Measurements from ENCODE around the gene APOO.

The APOO gene

DNA sequence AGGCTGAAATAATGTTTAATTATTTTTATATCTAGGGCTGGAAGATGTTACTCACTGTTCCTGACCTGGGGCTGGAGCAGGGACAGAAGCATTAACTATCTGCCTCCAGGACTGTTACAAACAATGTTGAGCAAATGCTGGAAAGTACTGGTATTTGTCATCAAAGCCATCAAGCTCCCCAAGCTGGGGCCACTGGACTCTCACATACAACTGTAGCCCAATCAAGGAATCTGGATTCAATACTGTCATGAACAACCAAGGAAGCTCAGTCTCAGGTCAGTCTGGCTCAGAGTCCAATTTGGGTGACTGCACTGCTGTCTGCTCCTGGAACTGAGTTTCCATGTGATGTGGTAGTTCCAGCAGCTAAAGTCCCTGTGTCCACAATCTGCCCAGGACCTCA, 50.4 kb downstream of the APOO start:
- no peak for DNase-seq

DNA sequence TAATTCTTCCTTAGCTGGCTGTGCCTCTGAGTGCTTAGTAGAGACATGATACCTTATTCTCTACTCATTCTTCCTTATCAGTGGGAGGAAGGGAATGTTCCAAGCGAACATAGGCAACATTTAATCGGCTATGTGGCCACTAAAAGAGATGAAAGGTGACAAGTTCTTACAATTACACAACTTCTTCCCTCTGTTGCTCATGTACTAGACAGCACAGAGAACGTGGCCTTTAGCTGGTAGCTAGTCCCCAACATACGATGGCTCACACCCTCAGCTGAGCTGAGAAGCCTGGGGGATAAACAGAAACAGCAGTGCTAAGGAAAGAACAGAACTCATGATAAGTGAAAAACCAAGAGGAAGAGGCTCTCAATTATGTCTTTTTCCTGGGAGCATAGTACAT, 52.2 kb downstream of the APOO start:
- no peak for DNase-seq

DNA sequence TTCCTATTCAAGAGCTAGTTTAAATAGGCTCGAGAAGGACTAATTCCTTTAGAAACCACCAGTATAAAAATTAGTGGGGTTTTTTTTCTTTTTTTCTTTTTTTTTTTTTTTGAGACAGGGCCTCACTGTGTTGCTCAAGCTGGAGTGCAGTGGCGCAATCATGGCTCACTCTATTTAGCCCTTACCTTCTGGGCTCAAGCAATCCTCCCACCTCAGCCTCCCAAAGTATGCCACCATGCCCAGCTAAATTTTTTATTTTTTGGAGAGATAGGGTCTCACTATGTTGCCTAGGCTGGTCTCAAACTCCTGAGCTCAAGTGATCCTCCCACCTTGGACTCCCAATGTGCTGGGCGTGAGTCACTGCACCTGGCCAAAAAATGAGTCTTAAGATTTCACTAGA, 52.8 kb downstream of the APOO start:
- DNase-seq = no peak

DNA sequence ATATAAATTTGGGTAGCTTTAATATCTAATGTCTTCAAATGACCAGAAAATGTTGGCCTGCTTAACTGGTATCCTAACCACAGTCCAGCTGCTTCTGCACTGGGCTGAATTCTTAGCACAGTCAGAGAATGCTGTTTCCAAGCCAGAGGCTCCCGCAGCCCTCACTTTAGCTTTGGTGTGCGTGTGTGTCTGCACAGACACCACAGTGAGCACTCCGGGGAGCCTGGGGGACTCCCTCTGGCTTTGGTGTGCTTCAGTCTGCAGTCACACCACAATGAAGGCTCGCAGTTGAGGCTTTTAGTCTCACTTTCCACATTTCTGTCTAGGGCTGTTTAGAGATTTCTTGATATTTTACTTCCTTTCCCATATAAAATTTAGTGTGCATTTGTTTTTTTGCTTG, 53.6 kb downstream of the APOO start:
- no peak for DNase-seq

DNA sequence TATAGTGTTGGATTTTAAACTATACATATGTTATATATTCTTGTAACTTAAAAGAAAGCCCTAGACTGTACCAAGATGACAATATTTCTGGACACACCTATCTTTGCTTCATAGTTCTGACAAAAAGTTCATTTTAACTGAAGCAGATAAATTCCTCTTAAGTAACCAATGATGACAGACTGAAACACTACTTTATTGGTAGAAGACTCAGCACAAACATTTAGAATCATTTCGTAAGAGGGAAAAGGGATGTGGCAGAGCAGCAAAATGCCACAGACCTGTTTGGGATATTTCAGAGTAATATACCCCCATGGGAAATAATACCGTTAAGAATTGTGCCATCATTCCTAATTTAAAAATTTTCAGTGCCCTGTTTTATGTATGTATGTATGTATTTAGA, 56.2 kb downstream of the APOO start:
- no peak for DNase-seq

DNA sequence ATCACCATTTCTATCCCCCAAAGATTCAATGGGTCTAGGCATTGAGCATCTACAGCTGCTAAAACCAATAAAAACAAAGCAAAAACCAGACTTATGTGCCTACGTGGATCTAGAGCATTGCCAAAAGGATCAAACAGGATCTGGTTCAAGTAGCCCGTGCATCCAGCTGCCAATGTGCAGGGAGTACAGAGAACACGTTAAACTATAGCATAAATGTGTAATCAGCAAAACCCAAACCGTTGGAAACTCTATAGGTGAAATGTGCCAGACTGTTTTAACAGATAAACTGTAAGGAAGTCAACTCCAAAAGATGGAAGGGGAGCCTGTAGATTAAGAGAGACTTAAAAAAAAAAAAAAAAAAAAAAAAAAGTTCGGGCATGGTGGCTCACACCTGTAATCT, 58.5 kb downstream of the APOO start:
- no peak for DNase-seq

DNA sequence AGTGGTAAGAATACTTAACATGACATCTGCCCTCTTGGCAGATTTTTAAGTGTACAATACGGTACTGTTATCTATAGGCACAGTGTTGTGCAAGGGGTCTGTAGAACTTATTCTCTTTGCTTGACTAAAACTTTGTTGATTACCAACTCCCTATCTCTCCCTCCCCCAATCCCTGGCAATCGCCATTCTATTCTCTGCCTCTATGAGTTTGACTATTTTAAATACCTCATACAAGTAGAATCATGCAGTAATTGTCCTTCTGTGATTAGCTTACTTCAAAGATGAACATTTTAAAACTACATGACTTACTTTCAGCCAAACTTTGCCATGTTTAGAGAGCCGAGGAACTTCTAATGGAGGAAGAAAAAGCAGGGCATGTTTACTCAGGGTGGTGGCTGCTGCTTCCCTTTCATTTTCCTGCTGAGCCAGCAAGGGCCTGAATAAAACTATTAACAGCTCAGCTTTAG, 62.4 kb downstream of the APOO start:
- no peak for DNase-seq

DNA sequence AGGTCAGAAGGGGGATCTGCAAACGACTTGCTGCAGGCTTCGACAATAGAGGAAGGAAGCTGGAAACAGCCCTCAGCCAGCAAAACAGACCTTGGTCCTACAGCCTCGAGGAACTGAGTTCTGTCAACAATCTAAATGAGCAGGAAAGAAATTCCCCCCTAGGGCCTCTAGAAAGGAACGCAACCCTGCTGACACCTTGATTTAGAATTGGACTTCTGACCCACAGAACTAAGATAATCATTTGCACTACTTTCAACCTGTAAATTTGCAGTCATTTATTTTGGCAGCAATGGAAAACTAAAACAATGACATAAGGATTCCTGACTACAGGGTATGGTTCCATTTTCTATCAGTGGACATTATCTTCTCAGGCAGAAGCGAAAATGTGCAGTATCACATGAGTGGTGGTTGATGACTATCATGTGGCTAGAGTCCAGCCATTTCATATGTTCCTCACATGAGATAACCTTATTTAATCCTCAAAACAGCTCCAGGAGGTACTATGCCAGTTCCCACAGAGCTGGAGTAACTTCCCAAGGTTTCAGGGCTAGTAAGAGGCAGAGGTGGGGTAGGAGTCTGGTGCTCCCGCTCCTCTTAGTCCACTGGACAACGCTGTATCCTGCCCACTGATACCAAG, 63.1 kb downstream of the APOO start:
- DNase-seq = no peak

DNA sequence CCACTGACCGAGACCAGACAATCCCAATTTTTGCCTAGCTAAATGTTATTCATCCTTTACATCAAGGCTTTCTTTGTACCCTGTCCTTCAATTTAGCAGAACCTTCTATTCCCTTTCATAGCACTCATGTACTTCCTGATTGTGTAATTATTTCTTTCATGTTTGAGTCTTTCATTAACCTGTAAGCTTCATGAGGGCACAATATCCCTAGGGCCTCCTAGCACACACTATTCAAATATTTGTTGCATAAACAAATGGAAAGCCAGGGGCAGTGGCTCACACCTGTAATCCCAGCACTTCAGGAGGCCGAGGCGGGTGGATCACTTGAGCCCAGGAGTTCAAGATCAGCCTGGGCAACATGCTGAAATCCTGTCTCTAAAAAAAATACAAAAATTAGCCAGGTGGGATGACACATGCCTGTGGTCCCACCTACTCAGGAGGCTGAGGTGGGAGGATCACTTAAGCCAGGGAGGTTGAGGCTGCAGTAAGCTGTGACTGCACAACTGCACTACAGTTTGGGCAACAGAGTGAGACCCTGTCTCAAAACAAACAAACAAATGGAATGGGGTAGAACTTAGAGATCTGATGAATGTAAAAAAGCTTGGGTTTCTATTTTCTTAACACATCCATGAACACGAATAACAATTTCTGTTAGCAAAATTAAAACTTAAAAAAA, 65.8 kb downstream of the APOO start:
- DNase-seq = no peak

DNA sequence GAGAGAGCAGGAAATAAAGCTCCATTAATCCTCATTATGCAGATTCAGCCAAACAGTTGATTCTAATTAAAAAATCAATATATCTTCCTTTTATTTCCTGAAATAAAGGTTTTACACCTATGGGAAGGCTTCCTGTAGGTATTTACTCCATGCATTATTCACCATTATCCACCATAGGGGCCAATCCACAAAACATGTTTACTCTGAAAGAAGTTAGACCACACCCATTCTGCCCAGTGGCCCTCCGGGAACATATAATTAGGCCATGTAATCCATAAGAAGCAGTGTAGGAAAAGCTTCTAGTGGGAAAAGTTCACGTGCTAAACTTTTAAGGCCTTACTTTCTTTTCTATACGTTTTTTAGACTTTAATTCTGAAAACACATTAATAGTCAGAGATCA, 67.1 kb downstream of the APOO start:
- no peak for DNase-seq

DNA sequence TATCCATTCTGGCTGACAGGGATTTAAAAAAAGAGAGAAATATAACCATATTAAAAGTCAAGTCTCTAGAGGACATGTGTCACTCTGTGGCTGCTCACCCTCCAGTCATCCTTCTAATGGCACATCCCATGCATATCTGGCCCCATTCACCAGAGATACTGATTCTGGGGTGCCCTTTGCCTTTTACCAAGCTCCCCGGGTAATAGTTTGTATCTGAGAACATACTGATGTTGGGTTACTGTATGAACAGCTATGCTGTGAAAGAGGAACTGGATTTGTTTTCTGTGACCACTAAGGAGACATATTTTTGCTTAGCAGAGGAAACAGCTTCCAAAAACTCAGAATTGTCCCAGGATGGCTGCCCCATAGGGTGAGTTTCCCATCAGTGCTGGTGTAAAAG, 68.8 kb downstream of the APOO start:
- DNase-seq = no peak

DNA sequence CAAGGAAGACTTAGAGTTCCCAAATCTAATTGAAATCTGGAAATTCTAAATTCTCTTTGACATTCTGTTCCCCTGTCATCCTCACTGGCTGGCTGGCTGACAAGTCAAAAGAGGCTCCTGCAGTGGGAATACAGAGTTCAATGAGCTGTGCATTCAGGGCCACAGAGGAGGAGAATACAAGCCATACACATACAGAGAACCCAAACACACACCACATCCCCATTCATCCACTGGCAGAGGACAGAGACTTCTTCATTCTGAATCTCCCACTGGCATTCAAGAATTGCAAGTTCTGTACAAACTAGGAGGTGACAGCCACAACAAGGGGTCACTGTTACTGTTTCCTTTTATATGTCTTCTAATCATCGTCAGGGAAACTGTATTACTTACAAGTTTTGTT, 75.0 kb downstream of the APOO start:
- no peak for DNase-seq

DNA sequence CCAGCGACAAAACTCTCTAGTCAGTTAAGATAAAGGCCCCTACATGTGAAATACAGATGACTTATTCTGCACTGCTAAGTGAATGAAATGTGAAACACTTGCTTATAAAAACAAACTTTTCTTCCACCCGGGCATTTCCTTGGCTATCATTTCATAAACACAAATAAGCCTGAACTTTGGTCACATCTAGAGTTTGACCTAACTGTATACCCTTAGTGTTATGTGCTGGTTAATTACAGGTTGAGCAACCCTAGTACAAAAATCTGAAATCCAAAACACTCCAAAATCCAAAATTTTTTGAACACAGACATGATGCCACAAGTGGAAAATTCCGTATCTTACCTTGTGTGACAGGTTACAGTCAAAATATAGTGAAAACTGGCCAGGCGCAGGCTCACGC, 78.9 kb downstream of the APOO start:
- no peak for DNase-seq

DNA sequence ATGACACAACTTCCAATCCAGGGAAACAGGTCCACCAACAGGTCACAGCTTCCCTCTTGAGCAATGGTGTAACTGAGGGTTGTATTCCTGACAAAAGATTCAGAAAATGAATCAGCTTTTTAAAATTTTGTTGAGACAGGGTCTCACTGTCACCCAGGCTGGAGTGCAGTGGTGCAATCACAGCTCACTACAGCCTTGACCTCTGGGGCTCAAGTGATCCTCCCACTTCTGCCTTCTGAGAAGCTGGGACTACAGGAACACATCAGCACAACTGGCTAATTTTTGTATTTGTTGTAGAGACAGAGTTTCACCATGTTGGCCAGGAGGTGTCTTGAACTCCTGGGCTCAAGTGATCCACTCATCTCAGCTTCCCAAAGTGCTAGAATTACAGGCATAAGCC, 81.1 kb downstream of the APOO start:
- DNase-seq = no peak

DNA sequence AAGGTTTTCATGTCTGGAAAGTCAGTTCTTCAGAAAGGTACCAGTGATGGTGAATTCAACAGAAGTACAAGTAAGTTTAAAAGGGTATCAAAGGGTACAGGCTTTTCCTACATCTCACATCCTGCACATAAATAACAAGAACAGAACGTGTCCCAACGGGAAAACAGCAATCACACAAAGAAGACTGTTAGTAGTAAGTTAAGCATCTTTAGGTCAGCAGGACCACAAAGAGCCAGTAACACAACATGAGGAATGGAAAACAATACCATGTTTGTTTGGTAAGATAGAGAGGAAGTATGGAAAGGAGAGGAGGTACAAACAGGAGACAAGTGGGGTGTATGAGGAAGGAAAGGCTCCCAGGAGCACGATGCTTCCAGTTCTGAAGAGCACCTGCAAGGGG, 81.5 kb downstream of the APOO start:
- DNase-seq = no peak

DNA sequence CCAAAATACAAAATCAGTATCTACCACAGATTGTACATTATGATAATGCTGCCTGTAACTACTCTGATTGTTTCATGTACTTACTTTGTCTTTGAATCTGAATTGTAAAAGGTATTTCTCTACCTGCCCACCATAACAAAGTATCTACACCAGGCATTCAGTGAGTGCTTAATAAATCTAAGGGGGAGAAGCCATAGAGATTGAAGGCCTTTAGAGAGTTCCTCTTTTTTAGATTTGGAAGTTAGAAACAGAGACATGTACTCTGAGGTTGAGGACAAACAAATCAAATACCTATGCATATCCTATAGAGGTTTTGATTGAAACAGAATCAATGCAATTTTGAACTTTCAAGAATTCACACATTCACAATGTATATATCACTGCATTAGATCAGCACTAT, 82.1 kb downstream of the APOO start:
- DNase-seq = no peak

DNA sequence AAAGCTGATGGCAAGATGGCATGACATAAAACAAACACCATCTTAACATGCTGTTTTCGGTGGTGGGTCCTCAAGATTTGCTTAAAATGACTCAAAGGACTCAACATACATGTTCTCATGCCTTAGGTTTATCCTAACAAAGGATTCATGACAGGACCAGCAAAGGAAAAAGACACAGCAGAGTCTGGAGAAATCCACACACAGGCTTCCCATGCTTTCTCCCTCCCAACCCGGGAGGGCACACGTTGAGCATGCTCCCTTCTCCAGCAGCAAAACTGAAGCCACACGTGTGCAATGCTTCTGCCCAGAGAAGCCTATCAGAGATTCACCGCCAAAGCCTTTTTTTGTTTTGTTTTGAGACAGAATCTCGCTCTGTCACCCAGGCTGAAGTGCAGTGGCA, 84.9 kb downstream of the APOO start:
- no peak for DNase-seq

DNA sequence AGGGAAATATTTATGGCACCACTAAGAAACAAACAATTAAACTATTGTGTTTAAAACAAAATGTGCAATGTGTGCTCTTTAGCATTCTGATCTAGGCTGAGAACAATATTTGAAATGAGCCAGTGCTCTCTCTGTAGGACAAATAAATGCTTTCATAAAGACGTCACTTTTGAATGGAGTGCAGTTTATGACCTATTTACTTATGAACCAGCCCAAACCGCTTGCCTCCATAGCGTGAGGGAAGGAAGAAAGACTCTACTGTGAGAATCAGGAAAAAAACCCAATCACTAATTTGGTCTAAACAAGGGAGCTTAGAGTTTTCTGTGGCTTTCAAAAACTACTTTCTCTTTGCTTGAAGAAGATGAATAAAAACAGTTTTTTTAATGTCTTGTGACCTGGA, 85.3 kb downstream of the APOO start:
- no peak for DNase-seq

DNA sequence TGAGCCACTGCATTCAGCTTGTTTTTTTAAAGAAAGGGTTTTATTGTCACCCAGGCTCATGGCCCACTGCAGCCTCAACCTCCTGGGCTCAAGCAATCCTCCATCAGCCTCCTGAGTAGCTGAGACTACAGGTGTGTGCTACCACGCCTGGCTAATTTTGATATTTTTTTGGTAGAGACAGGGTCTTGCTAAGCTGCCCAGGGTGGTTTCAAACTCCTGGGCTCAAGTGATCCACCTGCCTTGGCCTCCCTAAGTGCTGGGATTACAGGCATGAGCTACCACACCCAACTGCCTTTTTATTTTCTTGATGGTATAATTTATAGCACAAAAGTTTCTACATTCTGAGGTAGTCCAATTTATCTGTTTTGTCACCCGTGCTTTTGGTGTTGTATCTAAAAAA, 85.9 kb downstream of the APOO start:
- DNase-seq = no peak

DNA sequence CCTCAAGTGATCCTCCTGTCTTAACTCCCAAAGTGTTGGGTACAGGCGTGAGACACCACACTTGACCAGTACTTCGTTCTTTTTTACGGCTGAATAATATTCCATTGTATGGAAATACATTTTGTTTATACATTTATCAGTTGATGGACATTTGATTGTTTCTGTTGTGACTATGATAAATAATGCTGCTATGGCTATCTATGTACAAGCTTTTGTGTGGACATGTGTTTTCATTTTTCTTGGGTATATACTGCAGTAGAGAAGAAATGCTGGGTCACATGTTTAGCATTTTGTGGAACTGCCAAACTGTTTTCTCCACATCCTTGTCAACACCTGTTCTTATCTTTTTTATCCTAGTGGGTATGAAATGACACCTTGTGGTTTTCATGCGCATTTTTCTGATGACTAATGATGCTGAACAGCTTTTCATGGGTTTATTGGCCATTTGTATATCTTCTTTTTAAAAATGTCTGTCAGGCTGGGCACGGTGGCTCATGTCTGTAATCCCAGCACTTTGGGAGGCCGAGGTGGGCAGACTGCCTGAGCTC, 87.4 kb downstream of the APOO start:
- no peak for DNase-seq

DNA sequence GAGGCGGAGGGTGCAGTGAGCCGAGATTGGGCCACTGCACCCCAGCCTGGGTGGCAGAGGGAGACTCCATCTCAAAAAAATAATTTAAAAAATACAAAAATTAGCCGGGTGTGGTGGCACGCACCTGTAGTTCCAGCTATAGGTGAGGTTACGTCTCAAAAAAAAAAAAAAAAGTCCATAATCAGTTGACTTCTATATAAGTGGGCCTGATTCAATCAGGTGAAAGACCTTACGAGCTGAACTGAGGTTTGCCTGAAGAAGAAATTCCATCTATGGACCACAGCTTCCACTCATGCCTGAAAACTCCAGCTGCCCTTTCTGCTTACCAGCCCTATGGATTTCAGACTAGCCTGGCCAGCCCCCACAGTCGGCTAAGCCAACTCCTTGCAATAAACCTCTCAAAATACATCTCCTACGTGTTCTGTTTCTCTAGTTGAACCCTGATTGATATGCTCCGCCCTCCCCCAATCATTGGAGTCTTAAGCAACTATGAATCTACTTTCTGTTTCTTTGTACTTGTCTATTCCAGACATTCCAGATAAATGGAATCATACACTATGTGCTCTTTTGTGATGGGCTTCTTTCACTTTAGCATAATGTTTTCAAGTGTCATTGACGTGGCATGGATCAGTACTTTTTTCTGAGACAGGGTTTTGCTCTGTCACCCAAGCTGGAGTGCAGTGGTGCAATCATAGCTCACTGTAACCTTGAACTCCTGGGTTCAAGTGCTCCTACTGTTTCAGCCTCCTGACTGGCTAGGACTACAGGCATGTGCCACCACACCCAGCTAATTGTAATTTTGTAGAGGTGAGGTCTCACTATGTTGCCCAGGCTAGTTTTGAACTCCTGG, 88.1 kb downstream of the APOO start:
- no peak for DNase-seq

DNA sequence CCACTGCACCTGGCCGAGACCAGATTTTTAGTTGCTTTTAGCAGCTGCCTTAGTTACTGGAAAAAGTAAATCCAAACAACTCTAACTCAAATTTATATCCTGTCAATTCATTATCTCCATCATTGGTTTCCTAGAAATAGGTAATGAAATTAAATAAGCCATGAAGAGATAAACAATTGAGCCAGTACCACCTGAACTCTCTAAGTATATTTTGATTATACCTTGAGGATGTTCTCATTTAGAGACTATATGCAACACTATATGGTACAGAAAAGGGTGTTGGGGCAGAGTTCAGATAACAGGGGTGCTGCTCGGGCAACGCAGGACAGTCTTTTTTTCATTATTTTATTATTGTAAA, 89.8 kb downstream of the APOO start:
- DNase-seq = no peak

DNA sequence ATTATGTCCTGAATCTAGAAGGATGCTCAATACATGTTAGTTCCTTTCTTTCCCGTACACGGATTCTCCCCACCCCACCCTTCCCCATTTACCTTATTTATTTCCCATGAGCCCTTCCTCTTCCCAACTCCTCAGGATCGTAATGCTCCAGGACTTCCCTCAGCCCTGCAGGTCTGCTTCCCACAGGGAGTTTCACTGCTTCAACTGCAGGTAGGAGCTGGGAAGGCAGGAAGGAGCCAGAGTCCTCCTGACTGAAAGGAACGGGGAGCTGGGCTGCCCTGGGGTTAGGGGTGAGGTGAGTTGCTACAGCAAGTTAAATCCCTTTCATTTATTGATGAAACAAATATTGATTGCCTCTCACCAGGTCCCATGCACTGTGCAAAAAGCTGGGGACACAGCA, 91.6 kb downstream of the APOO start:
- no peak for DNase-seq

DNA sequence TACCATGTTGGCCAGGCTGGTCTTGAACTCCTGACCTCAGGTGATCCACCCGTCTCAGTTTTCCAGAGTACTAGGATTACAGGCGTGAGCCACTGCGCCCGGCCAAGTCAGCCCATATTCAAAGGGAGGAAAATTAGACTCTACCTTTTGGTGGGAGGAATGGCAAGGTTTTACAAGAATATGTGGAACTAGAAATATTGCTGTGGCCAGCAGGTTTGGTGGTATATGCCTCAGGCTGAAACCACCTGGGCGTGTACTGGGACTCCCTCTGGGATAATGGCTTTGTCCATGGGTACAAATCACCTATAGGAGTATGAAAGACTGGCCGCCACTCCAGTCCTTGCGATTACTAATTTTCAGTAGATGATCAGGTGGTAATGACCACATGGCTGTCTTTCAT, 92.4 kb downstream of the APOO start:
- no peak for DNase-seq

Measured in CD4-positive, alpha-beta T cell treated with Interleukin-17A for 4 hours (primary cell).